Ureter (tissue), 1 donor: ENCODE measurements around the gene LUC7L2. TPM values are rescaled to one million over a fixed set of nuclear protein-coding genes. Genes with fewer than 3 reads are reported as not detected.
"Not testable (repeated sequence)": the region's sequence is repeated elsewhere in the genome, so short reads cannot be mapped to it uniquely, and the experiment has no call there.

Source experiments
- DNase-seq: peaks from one replicate; pipeline ENCODE4 v3.0.0-alpha.2; 2020; ENCODE audit warnings: low spot score
- total RNA-seq: library from RNA; stranded (reverse); gene quantifications from one replicate; pipeline ENCODE4 v1.2.4, GENCODE V29; 2023
- donor health status: DM: yes; HTN: yes; CAD: no.

LUC7L2 gene
- total RNA-seq, 1 donor from 2014 or later = 140 TPM

- no peak for DNase-seq
Observed at GRCh38 chr7:139396323-139396951, 36.7 kb downstream of the LUC7L2 start.

DNA sequence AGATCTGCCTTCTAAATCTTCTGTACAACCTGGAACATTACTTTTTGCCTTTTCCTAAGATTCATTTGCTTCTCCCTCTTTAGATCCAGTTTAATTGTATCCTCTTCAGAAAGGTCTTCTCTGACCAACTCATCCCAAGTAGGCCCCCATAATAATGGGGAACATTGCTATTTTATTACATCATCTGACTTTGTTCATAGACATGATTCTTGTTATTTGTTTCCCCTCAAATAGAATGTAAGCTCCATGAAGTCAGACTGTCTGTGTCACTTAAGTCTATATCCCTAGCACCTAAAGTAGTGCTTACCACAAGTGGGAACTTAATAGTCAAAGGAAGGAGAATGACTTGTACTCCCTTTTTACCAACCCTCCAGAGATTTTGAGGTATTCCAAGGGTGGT is 37.5 kb downstream of the LUC7L2 start:
- DNase-seq = no peak

DNA sequence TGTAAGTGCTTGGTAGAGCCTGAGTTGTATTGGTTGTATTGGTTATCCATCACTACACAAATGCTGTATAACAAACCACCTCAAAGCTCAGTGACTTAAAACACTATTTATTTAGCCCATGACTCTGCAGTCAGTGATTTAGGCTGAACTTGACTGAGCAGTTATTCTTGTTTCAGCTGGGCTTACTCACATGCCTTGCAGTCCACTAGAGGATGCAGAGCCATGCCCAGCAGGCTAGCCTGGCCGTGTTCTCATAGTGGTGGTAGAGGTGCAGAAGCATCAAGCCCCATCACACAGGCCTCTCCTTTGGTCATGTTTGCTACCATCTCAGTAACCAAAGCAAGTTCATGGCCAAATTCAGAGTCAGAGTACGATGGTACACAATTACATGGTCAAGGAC is 43.9 kb downstream of the LUC7L2 start:
- DNase-seq = no peak

DNA sequence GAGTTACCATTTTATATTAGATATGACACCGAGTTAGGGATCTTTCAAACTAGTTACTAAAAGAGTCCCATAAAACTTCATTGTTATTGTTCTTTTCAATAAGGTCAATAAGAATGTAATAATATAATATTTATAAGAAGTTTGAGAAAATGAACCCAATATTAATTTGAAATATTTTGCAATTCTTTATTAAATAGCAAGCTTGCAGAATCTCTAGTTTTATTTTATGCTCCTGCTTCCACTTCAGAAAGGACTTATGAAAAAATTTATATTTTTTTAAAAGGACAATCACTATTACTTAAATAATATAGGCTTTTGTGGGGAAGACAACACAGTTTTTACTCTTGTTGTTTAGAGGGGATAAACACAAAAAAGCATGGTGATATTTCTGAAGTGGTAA is 47.9 kb downstream of the LUC7L2 start:
- no peak for DNase-seq

- DNase-seq = not testable (repeated sequence)
Observed at GRCh38 chr7:139414743-139415402, 55.2 kb downstream of the LUC7L2 start.

GRCh38 chr7:139416405-139416804 is 56.7 kb downstream of the LUC7L2 start:
- no peak for DNase-seq

- no peak for DNase-seq
Observed at GRCh38 chr7:139417478-139417877, 57.8 kb downstream of the LUC7L2 start.

DNA sequence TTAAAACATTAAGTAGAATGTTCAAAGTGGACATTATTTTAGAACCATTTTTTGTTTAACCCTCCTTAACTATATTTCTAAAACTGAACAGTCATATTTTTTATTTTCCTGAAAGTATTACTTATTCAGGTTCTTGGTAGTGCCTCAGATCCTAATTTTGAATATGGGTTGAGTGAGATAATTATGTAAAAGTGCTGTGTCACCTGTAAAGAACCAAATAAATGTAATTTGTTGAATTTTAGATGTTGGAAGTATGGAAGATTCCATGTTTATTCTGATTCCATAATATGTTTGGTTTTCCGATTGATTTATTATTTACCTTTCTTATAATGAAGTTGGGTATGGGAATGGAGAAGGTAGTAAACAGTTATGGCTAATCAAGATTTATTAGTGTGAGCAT is 61.4 kb downstream of the LUC7L2 start:
- no peak for DNase-seq

GRCh38 chr7:139422126-139422525 is 62.4 kb downstream of the LUC7L2 start:
- no peak for DNase-seq

DNA sequence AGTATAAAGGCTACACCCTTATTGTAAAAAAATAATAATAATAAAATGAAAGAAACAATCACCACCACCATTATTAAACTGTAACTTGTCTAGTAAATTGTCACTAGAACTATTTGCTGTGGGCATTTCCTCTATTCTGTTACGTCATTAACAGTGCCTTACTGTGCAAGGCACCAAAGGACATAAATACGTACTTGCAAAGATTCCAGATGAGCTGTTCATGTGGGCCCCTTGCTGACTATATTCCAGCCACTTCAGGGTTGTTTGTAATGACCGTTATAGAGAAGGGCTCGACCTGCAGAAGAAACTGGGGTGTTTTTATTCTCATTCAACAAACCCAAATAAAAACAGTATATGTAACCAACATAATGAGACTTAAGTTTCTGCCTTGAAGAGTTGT is 63.4 kb downstream of the LUC7L2 start:
- no peak for DNase-seq

- no peak for DNase-seq
Observed at GRCh38 chr7:139424004-139424403, 64.3 kb downstream of the LUC7L2 start.

DNA sequence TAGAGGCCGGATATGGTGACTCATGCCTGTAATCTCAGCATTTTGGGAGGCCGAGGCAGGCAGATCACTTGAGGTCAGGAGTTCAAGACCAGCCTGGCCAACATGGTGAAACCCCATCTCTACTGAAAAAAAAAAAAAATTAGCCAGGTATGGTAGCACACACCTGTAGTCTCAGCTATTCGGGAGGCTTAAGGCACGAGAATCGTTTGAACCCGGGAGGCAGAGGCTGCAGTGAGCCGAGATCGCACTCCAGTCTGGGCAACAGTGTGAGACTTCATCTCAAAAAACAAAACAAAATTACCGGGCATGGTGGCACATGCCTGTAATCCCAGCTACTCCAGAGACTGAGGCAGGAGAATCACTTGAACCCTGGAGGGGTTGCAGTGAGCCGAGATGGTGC is 66.0 kb downstream of the LUC7L2 start:
- not testable (repeated sequence) for DNase-seq

DNA sequence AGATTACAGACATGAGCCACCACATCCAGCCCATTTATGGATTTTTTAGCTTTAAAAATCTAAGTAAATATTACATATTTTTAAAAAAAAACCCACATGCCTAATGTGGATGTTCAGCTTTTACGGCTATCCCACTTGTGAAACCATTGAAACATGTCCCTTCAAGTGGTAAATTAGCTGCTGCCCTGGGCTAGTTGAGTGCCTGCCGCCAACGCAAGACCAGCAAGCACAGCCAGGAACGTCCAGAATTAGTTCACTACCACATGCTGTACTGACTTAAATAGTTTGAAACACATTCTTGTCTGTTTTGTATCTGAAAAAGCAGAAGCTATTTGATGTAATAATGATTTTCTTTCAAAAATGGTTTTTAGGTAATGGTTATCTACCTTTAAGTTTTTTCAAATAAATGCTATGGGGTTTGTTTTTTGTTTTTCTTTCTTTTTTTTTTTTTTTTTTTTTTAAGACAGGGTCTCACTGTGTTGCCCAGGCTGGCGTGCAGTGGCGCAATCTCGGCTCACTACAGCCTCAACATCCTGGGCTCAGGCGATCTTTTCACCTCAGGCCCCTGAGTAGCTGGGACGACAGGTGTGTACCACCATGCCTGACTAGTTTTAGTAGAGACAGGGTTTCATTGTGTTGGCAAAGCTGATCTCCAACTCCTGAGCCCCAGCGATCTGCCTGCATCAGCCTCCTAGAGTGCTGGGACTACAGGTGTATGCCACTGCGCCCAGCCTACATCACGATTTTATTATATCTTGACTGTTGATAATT is 66.7 kb downstream of the LUC7L2 start:
- no peak for DNase-seq

- DNase-seq = no peak
Observed at GRCh38 chr7:139427029-139427420, 67.3 kb downstream of the LUC7L2 start.

DNA sequence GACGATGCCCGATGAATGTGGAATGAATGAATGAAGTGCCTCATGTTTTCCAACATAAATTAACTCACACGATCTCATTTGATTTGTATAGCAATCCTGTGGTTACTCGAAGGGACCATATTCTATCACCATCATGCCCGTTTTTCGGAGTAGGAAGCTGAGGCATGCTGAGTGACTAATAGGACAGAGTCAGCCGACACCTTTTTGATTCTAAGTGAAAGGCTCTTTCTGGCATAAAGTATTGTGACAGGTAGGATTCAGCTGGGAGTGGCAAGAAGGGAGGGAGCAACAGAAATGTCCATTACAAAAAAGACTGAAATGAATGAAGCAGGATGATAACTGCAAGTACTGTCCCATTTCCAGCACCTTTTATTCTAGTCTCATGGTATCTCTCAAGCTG is 68.1 kb downstream of the LUC7L2 start:
- no peak for DNase-seq

- DNase-seq = not testable (repeated sequence)
Observed at GRCh38 chr7:139429735-139430134, 70.0 kb downstream of the LUC7L2 start.

DNA sequence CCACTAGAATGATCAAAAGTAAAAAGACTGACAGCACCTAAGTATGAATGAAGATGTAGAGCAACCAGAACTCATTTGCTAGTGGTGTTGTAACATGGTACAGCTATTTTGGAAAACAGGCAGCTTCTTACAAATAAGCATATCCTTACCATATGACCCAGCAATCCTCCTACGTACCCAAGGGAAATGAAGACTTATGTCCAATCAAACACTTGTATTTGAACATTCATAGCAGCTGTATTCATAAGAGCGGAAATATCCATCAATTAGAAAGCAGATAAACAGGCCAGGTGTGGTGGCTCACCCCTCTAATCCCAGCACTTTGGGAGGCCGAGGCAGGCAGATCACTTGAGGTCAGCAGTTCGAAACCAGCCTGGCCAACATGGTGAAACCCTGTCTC is 70.7 kb downstream of the LUC7L2 start:
- no peak for DNase-seq

GRCh38 chr7:139431010-139431409 is 71.3 kb downstream of the LUC7L2 start:
- DNase-seq = peak; percentile 63

- DNase-seq = no peak
Observed at GRCh38 chr7:139431459-139431858, 71.8 kb downstream of the LUC7L2 start.

DNA sequence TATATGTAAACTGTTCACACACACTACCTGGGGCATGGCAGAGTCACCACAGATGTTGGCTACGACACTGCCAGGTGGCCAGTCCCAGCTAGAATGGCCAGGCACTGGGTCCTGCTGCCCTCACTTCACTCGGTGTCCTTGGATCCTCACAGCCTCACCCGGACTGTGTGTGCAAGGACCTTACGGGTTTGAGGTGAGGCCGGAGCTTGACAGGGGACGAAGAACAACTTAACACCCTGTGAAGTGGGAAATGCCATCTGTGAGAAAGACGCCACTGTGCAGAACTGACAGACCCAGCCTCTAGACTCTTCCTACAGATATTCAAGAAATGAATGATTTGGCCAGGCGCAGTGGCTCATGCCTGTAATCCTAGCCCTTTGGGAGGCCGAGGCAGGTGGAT is 77.1 kb downstream of the LUC7L2 start:
- DNase-seq = no peak

DNA sequence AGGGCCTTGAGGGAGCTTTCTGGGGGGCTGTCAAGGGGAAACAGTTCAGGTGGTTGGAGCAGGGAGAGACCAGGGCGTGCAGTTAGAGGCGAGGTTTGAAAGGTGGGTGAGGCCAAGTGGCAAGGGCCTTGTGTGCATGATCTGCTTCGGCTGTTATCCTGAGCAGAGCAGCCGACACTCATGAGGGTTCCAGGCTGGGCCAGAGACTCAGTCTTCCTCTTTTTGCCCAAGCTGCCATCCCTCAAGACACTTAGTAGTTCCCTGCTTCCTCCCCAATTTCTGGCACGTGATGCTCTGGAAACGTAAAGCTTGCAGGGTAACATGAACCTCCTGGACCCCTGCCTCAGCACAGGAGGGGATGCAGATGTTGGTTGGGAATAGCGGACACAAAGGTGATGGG is 79.7 kb downstream of the LUC7L2 start:
- no peak for DNase-seq

GRCh38 chr7:139441961-139442360 is 82.3 kb downstream of the LUC7L2 start:
- peak; percentile 75 for DNase-seq
